Measurements from ENCODE around the gene GPC1.
"Not testable (repeated sequence)": the region's sequence is repeated elsewhere in the genome, so short reads cannot be mapped to it uniquely, and the experiment has no call there.

The GPC1 gene

GRCh38 chr2:240473211-240473610 lies 37.7 kb downstream of the GPC1 start:
- Histone ChIP-seq H3K4me1 (ENCODE audit: insufficient read depth, low read length) (no peaks in the 10 kb centered on the region), H3K9ac (ENCODE audit: low read length) (no peak overlapping the region), H3K36me3 (ENCODE audit: insufficient read depth, low read length) (no peaks in the 10 kb centered on the region), H3K27me3 (ENCODE audit: control insufficient read depth in 1 of 2, insufficient read depth in 2 of 2, low read length in 2 of 2) (no peaks in the 10 kb centered on the region), H3K27ac (ENCODE audit: low read depth, low read length) (no peak overlapping the region), H3K9me3 (ENCODE audit: low read length) (peaks cover 4% of the 10 kb centered on the region), H3K4me3 (ENCODE audit: low read depth in 1 of 2, low read length in 2 of 2) (no peak overlapping the region)

GRCh38 chr2:240477916-240478315 lies 42.5 kb downstream of the GPC1 start:
- H3K27me3 ChIP-seq (ENCODE audit: control insufficient read depth in 1 of 2, insufficient read depth in 2 of 2, low read length in 2 of 2), result no peaks in the 10 kb centered on the region
- H3K4me3 ChIP-seq (ENCODE audit: low read depth in 1 of 2, low read length in 2 of 2), result no peak overlapping the region
- H3K9ac ChIP-seq (ENCODE audit: low read length), result no peak overlapping the region
- peaks cover 4% of the 10 kb centered on the region for H3K9me3 ChIP-seq (ENCODE audit: low read length)
- H3K36me3 ChIP-seq (ENCODE audit: insufficient read depth, low read length), result no peaks in the 10 kb centered on the region
- no peak overlapping the region for H3K27ac ChIP-seq (ENCODE audit: low read depth, low read length)
- H3K4me1 ChIP-seq (ENCODE audit: insufficient read depth, low read length), result no peaks in the 10 kb centered on the region

GRCh38 chr2:240478346-240479110 lies 43.1 kb downstream of the GPC1 start:
- Histone ChIP-seq H3K4me1 (ENCODE audit: insufficient read depth, low read length) (no peaks in the 10 kb centered on the region), H3K9me3 (ENCODE audit: low read length) (peaks cover 4% of the 10 kb centered on the region), H3K27me3 (ENCODE audit: control insufficient read depth in 1 of 2, insufficient read depth in 2 of 2, low read length in 2 of 2) (no peaks in the 10 kb centered on the region), H3K36me3 (ENCODE audit: insufficient read depth, low read length) (no peaks in the 10 kb centered on the region), H3K4me3 (ENCODE audit: low read depth in 1 of 2, low read length in 2 of 2) (no peak overlapping the region), H3K27ac (ENCODE audit: low read depth, low read length) (no peak overlapping the region), H3K9ac (ENCODE audit: low read length) (no peak overlapping the region)

DNA sequence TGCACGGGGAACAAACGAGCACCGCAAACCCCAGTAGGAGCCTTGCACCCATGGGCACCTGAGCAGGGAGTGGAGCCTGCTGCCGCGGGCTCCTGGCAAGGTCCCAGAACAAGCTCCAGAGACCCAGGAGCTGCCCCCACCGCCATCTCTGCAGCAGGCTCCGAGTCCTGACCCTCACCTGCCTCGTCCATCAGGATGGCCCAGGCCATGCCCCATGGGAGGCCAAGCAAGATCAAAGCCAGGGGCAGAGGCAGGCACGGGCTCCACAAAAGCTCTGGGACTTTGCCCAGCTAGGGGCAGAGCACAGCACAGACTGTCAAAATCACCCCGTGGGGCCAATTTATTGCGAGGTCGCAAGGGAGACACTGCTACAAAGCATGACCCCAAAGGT lies 43.6 kb downstream of the GPC1 start:
- H3K36me3 ChIP-seq (ENCODE audit: insufficient read depth, low read length), result no peaks in the 10 kb centered on the region
- H3K4me3 ChIP-seq (ENCODE audit: low read depth in 1 of 2, low read length in 2 of 2), result no peak overlapping the region
- no peaks in the 10 kb centered on the region for H3K9me3 ChIP-seq (ENCODE audit: low read length)
- H3K4me1 ChIP-seq (ENCODE audit: insufficient read depth, low read length), result no peaks in the 10 kb centered on the region
- H3K9ac ChIP-seq (ENCODE audit: low read length), result no peak overlapping the region
- no peak overlapping the region for H3K27ac ChIP-seq (ENCODE audit: low read depth, low read length)
- no peaks in the 10 kb centered on the region for H3K27me3 ChIP-seq (ENCODE audit: control insufficient read depth in 1 of 2, insufficient read depth in 2 of 2, low read length in 2 of 2)

GRCh38 chr2:240480834-240481623 lies 45.6 kb downstream of the GPC1 start:
- H3K27ac ChIP-seq (ENCODE audit: low read depth, low read length), result no peak overlapping the region
- no peaks in the 10 kb centered on the region for H3K9me3 ChIP-seq (ENCODE audit: low read length)
- no peak overlapping the region for H3K4me3 ChIP-seq (ENCODE audit: low read depth in 1 of 2, low read length in 2 of 2)
- no peaks in the 10 kb centered on the region for H3K4me1 ChIP-seq (ENCODE audit: insufficient read depth, low read length)
- no peaks in the 10 kb centered on the region for H3K36me3 ChIP-seq (ENCODE audit: insufficient read depth, low read length)
- H3K9ac ChIP-seq (ENCODE audit: low read length), result no peak overlapping the region
- H3K27me3 ChIP-seq (ENCODE audit: control insufficient read depth in 1 of 2, insufficient read depth in 2 of 2, low read length in 2 of 2), result no peaks in the 10 kb centered on the region

DNA sequence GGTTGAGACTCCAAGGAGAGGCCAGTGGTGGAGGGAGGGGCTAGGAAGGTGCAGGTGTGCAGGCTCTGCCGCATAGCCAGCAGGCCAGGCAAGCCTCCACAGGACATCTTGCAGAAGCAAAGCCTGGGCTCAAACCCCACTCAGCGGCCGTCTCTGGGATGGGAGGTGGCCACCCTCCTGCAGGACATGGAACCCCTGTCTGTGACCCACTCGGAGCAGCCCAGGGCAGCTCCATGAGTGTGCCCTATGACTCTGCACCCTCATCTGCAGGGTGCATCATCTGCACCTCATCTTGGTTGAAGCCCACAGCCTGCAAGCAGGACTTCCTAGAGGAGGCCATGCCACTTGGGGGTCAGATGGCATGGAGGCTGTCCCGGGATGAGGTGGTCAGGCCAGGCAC lies 46.3 kb downstream of the GPC1 start:
- Histone ChIP-seq H3K9me3 (ENCODE audit: low read length) (no peaks in the 10 kb centered on the region), H3K4me1 (ENCODE audit: insufficient read depth, low read length) (no peaks in the 10 kb centered on the region), H3K36me3 (ENCODE audit: insufficient read depth, low read length) (no peaks in the 10 kb centered on the region), H3K9ac (ENCODE audit: low read length) (no peak overlapping the region), H3K27me3 (ENCODE audit: control insufficient read depth in 1 of 2, insufficient read depth in 2 of 2, low read length in 2 of 2) (no peaks in the 10 kb centered on the region), H3K4me3 (ENCODE audit: low read depth in 1 of 2, low read length in 2 of 2) (no peak overlapping the region), H3K27ac (ENCODE audit: low read depth, low read length) (no peak overlapping the region)

- no peaks in the 10 kb centered on the region for H3K4me1 ChIP-seq (ENCODE audit: insufficient read depth, low read length)
- no peaks in the 10 kb centered on the region for H3K27me3 ChIP-seq (ENCODE audit: control insufficient read depth in 1 of 2, insufficient read depth in 2 of 2, low read length in 2 of 2)
- H3K9ac ChIP-seq (ENCODE audit: low read length), result no peak overlapping the region
- no peak overlapping the region for H3K27ac ChIP-seq (ENCODE audit: low read depth, low read length)
- no peaks in the 10 kb centered on the region for H3K36me3 ChIP-seq (ENCODE audit: insufficient read depth, low read length)
- no peak overlapping the region for H3K4me3 ChIP-seq (ENCODE audit: low read depth in 1 of 2, low read length in 2 of 2)
- peaks cover 2% of the 10 kb centered on the region for H3K9me3 ChIP-seq (ENCODE audit: low read length)
Observed at GRCh38 chr2:240482141-240482540, 46.7 kb downstream of the GPC1 start.

- peaks cover 13% of the 10 kb centered on the region for H3K9me3 ChIP-seq (ENCODE audit: low read length)
- no peak overlapping the region for H3K9ac ChIP-seq (ENCODE audit: low read length)
- no peaks in the 10 kb centered on the region for H3K4me1 ChIP-seq (ENCODE audit: insufficient read depth, low read length)
- no peaks in the 10 kb centered on the region for H3K27me3 ChIP-seq (ENCODE audit: control insufficient read depth in 1 of 2, insufficient read depth in 2 of 2, low read length in 2 of 2)
- H3K36me3 ChIP-seq (ENCODE audit: insufficient read depth, low read length), result no peaks in the 10 kb centered on the region
- H3K4me3 ChIP-seq (ENCODE audit: low read depth in 1 of 2, low read length in 2 of 2), result no peak overlapping the region
- no peak overlapping the region for H3K27ac ChIP-seq (ENCODE audit: low read depth, low read length)
Observed at GRCh38 chr2:240491483-240491882, 56.0 kb downstream of the GPC1 start.

- Histone ChIP-seq H3K4me3 (ENCODE audit: low read depth in 1 of 2, low read length in 2 of 2) (no peak overlapping the region), H3K27me3 (ENCODE audit: control insufficient read depth in 1 of 2, insufficient read depth in 2 of 2, low read length in 2 of 2) (no peaks in the 10 kb centered on the region), H3K9me3 (ENCODE audit: low read length) (peaks cover 6% of the 10 kb centered on the region), H3K4me1 (ENCODE audit: insufficient read depth, low read length) (no peaks in the 10 kb centered on the region), H3K27ac (ENCODE audit: low read depth, low read length) (no peak overlapping the region), H3K9ac (ENCODE audit: low read length) (no peak overlapping the region), H3K36me3 (ENCODE audit: insufficient read depth, low read length) (no peaks in the 10 kb centered on the region)
Observed at GRCh38 chr2:240494194-240494793, 58.8 kb downstream of the GPC1 start.

DNA sequence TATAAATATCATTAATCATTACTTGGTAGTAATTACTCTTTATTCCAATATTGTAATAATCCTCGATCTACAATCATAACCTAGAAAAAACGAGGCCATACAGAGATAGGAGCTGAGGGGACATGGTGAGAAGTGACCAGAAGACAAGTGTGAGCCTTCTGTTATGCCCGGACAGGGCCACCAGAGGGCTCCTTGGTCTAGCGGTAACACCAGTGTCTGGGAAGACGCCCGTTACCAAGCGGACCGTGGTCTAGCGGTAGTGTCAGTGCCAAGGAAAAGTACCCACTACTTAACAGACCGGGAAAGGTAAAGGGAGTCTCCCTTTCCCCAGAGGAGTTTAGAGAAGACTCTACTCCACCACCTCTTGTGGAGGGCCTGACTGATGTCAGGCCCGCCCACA lies 59.5 kb downstream of the GPC1 start:
- H3K36me3 ChIP-seq (ENCODE audit: insufficient read depth, low read length); H3K4me3 ChIP-seq (ENCODE audit: low read depth in 1 of 2, low read length in 2 of 2); H3K27ac ChIP-seq (ENCODE audit: low read depth, low read length); H3K9me3 ChIP-seq (ENCODE audit: low read length); H3K4me1 ChIP-seq (ENCODE audit: insufficient read depth, low read length); H3K27me3 ChIP-seq (ENCODE audit: control insufficient read depth in 1 of 2, insufficient read depth in 2 of 2, low read length in 2 of 2); H3K9ac ChIP-seq (ENCODE audit: low read length): not testable (repeated sequence)

- not testable (repeated sequence) for H3K4me3 ChIP-seq (ENCODE audit: low read depth in 1 of 2, low read length in 2 of 2); H3K36me3 ChIP-seq (ENCODE audit: insufficient read depth, low read length); H3K27ac ChIP-seq (ENCODE audit: low read depth, low read length); H3K9ac ChIP-seq (ENCODE audit: low read length); H3K4me1 ChIP-seq (ENCODE audit: insufficient read depth, low read length); H3K9me3 ChIP-seq (ENCODE audit: low read length); H3K27me3 ChIP-seq (ENCODE audit: control insufficient read depth in 1 of 2, insufficient read depth in 2 of 2, low read length in 2 of 2)
Observed at GRCh38 chr2:240497082-240497481, 61.6 kb downstream of the GPC1 start.

All from muscle layer of colon (tissue), 2 donors.